HL-60/S4 treated with phorbol 12-myristate 13-acetate at 8.2 ng/mL for 4 days and 3 days (cell line): Measurements from ENCODE around the gene RPL3.
"Not testable (repeated sequence)": the region's sequence is repeated elsewhere in the genome, so short reads cannot be mapped to it uniquely, and the experiment has no call there.

ENCODE experiments used
- in situ Hi-C: fragments of 300-500 bp; cut with MboI; formaldehyde crosslinking; loops from 2 replicates; pipeline ENCODE4 v1.15.0; 2022; ENCODE audit warnings: low sequenced_read_pairs

RPL3 gene

DNA sequence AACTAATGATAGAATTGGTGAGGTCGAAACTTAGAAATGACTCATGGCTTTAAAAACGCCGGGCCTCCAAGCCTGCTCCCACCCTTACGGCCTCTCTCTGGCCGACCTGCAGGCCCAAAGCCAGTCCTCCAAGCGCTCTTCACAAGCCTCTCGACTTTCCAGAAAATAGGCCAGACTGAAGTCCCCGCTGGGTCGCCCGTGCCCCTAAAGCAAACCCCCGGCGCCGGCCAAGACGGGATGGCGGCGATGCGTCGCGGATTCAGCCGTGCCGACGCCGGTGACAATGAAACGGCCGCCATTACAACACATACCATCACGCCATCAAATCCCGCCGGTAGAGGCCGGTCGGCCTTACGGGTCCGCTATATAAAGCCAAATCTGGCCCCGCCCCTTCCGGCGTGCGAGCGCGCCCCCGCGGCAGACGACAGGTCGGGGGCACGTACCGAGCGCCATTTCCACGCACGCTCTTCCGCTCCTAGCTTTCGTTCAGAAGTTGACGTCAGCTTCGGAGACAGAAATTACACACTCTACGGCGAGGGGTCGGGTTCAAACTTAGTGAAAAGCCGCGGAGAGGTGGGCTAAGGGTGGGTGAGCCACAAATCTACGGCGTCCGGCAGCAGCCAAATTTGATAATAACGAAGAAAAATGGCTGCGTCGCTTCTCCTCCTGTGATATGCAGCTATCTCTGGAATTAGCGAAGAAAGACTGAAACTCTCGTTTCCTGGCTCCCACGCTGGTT lies at the start of gene RPL3:
Gene RPL3 (minus strand): TSS at position 340 of the 739 bp plus-strand sequence. CDS start 26 bp downstream, at position 314.
- in situ Hi-C loops: no loop called here

DNA sequence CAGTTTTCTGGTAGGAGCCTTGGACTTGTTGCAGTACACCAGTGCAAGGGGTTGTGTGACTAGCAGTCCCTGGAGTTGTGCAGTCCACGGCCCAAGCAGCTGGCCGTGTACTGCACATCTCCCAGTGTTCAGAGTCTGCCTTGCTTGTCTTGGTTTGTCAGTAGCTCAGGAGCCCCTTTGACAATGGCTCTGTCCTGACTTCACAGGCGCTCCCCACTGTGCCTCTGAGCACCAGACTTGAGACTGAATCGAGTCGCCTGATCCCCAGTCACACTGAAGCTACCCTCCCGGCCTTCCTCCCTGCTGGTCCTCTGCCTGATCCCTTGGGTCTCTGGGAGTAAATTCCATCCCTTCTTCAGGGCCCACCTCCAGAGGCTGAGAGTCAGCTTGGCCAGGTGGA lies 49.8 kb upstream of the RPL3 start:
- in situ Hi-C loops: no loop called here

DNA sequence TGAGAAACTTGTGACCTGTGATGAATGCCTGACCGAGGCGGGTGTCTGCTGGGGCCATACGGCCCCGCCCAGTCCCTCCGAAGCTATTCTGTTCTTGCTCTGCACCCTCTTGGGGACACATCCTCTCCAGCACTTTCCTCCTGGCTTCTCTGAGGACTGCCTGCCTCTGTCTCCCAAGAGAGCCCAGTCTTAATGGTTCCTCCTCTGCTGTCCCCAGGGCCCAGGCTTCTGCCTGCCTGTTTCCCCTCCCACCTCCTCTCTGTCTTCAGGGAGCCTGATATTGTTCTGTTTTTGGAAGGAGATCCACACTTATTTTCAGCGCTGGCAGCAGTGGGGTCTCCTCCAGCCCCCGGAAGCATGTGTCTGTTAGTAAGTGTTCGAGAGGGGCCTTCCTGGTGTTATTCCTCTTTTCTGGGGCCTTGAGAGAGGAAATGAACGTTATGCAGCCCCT lies 49.1 kb upstream of the RPL3 start:
- in situ Hi-C loops: no loop called here

DNA sequence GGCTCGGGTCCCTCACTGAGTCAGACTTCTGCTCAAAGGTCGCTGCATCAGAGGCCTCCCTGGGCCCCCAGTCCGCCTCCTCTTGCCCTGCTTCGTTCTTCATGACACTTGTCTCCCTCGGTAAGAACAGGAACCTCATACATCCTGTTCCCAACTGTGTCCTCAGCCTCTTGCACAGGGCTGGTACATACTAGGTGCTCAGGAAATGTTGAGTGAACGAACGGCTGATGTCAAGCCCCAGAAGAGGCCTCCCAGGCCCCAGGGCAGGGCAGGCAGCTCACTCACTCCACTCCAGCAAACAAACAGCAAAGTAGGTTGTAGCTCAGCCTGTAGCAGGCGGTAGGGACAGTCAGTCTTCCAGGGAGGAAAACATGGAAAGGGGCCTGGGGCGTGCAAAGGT lies 47.6 kb upstream of the RPL3 start:
- in situ Hi-C loops: no loop called here

DNA sequence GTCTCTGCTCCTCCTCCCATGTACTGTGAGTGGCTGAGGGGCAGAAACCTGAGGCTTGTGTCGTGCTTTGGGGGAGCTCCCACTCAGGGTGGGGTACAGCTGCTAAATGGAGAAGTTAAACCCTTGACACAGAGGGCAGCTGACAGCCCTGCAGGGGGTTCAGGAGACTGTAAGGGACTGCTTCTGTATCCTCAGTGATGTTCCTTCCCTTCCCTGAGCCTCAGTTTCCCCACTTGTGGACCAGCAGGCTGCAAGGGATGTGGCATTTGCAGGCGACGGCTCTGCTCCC lies 46.0 kb upstream of the RPL3 start:
- in situ Hi-C loops: no loop called here

DNA sequence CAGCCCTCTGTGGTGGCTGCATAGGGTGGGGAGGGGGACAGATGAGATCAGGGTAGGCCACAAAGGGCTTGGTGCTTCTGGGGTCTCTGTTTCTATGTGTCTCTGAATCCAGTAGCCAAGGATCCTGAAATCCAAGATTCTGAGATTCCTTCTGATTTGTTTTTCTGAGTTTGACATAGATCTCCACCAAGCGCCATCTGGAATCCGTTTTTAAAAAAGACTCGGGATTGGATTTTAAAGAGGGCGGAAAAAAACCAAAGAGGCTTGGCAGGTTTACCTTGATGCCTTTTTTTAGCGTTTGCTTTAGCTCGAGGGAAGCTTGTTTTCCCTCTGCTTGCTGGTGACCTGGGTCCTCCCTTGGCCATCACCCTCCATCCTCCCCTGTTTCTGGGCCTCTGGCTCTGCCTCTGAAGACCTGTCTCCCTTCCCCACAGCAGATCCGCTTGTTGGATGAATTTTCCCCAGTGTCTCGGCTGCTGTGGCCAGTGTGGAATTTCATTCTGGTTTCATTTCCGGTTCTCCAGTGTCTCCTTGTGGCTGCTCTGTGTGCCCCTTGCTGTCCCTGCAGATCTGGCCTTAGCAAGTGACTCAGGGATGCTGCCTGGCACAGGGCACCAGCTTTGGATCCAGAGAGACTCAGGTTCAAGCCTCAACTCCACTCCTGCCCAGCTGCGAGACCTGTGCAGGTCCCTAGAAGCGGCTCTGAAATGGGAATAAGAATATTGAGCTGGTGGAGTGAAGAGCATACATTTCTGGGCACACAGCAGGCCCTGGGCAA lies 45.5 kb upstream of the RPL3 start:
- in situ Hi-C loops: no loop called here

DNA sequence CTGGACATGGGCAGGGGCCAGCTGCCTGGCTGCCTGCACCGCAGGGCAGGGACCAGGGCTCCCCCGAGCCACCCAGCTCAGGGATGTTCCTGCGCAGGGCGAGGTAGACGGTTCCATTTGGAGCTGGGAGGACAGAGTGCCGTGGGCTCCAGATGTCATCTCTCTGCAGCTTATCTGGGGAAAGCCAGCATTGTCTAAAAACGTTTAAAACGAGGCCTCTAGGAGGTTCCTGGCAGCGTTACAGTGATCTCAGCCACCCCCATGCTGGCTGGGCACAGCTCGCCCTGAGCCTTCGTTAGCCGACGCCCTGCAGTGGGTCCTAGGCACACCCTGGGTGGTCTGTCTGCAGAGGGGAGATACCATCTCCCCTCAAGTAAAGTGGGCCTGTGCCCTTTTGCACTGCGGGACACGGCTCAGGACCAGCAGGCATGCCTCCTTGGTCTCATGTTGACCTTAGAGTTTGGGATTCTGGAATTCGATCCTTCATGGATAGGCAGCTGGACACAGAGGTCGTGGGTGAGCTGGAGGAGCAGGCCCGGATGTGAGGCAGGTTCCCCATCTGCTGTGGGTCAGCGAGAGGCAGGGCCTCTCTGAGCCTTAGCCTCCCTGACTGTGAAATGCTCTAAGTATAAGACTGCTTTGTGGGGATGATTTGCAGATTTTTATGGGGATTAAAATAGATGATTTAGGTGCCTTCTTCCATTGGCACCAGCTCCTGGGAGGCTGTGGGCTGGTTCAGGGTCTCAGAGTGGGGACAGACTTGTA lies 44.5 kb upstream of the RPL3 start:
- in situ Hi-C loops: no loop called here

DNA sequence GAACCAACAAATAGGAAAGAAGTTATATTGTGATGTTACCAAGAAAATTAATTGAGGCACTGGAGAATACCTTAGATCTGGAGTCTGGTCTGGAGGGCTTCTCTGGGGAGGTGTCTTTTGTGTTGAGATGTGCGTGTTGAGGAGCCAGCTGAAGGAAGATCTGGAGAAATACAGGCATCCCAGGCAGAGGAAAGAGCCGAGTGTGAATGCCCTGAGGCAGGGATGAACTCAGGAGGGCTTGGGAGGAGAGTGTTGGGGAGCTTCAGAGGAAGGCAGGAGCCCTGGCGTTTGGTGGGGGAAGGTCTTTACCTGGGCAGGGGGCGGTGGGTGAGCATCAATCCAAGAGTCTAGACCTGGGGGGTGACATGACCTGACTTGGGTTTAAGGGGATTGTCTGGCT lies 43.5 kb upstream of the RPL3 start:
- in situ Hi-C loops: no loop called here

DNA sequence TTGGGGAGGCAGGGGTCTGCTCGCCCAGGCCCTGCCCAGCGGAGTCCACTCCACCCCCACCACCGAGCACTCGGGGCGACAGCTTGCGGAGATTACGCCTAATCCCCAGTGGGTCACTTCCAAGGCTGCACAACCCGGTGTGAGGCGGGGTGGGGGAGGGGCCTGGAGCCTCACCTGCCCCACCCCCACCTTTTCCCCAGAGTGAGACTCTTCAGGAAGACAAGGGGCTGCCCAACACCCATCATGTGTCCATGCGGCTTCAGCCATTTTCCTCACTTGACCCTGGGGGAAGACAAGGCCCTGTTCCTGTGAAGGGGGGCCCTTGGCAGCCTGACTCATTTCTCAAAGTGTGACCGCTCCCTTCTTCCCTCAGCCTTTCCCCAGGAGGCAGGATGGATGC lies 42.8 kb upstream of the RPL3 start:
- in situ Hi-C loops: no loop called here

DNA sequence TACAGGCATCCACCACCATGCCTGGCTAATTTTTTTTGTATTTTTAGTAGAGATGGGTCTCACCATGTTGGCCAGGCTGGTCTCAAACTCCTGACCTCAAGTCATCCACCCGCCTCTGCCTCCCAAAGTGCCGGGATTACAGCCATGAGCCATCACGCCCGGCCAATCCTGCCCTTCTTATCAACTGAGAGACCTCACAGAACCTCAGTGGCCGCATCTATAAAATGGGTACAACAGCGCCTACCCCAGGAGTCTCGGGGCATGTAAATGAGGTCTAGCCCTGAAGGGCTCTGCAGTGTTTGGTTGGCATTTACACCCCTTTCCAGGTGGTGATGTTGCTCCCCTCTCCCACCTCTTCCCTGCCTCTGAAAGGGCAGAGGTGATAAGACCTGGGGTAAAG lies 42.1 kb upstream of the RPL3 start:
- in situ Hi-C loops: no loop called here

DNA sequence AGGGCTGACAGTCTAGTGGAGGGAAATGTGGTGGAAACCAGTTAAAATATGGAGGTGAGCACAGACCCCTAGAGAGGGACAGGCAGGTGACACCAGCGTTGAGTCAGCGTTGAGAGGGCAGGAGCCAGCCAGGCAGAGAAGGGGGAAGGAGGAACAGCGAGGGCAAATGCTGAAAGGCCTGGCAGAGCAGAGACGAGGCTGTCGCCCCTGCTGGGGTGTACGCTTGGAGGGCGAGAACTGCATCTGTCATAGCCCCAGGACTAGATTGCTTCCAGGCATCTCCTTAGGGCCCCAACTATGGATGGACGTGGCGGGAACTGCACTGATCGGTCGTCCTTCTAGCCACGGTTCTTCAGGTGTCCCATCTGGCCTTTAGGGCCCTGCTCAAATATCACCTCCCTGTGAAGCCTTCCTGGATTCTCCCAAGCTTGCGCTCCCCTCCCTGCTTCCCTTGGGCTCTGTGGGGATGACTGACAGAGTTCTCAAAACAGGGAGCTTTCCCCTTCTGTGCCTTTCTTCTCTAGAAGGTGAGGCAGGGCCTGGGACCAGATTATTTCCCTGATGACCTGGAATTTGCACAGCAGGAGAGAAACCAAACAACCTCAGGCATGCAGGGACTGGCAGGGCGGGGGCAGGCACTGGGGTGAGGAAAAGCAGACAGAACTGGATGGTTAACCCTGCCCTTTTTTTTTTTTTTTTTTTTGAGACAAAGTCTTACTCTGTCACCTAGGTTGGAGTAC lies 41.4 kb upstream of the RPL3 start:
- in situ Hi-C loops: no loop called here

DNA sequence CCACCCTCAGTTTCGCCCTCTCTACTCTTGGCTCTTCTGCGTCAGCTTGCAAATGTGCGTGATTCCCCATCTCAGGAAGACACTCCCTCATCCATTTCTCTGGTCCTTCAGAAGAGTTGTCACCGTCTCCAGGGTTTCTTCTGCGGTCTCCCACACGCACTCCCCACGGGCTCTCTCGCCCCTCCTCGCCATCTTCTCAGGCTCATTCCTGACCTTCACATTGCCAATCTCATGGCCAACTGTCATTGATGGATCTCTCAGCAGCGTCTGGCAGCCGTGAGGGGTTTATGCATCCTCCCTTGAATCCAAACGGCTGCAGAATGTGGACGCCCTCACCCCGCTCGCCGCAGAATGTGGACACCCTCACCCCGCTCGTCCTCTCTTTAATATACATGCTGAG lies 40.8 kb upstream of the RPL3 start:
- in situ Hi-C loops: no loop called here

DNA sequence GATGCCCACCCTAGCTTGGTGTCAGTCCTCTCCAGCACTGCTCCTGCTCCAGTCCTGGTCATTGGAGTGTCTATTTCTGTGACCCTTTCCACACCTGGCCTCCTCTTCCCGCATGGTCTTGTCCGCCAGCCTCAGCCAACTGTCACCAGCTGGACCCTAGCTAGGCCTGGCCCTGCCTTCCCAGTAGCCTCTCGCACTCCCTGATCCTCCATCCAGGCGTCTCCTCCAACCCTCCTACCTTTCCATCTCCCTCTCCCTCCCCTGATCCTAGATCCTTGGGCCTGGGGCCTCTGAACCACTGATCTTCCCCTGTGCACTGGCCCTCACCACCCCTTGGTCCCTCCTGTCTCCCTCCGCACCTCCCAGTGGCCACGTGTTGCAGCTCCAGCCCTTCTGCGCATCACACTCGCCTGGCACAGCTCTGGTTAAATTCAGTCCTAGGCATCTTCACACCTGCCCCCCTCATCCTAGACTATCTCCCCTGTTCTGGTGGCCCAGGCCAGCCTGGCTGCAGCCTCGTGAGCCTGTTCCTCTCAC lies 40.3 kb upstream of the RPL3 start:
- in situ Hi-C loops: no loop called here

DNA sequence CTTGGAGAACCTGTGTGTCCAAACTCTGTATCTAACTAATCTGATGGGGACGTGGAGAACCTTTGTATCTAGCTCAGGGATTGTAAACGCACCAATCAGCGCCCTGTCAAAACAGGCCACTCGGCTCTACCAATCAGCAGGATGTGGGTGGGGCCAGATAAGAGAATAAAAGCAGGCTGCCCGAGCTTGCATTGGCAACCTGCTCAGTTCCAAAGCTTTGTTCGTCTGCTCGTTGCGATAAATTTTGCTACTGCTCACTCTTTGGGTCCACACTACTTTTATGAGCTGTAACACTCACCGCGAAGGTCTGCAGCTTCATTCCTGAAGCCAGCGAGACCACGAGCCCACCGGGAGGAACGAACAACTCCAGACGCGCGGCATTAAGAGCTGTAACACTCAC lies 38.8 kb upstream of the RPL3 start:
- in situ Hi-C loops: not testable (repeated sequence)

DNA sequence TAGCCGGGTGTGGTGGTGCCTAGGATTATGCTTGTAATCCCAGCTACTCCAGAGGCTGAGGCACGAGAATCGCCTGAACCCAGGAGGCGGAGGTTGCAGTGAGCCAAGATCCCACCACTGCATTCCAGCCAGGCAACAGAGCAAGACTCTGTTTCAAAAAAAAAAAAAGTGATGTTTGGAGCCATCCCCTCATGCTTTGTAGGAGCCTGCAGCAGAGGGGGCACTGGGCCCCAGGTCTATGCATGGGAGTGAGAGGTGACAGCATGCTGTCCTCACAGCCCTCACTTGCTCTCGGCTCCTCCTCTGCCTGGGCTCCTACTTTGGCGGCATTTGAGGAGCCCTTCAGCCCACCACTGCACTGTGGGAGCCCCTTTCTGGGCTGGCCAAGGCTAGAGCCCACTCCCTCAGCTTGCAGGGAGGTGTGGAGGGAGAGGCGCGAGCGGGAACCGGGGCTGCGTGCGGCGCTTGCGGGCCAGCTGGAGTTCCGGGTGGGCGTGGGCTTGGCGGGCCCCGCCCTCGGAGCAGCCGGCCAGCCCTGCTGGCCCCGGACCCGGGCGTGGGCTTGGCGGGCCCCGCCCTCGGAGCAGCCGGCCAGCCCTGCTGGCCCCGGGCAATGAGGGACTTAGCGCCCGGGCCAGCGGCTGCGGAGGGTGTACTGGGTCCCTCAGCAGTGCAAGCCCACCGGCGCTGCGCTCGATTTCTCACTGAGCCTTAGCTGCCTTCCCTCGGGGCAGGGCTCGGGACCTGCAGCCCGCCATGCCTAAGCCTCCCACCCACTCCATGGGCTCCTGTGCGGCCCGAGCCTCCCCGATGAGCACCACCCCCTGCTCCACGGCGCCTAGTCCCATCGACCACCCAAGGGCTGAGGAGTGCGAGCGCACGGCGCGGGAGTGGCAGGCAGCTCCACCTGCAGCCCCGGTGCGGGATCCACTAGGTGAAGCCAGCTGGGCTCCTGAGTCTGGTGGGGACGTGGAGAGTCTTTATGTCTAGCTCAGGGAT lies 38.0 kb upstream of the RPL3 start:
- in situ Hi-C loops: not testable (repeated sequence)

DNA sequence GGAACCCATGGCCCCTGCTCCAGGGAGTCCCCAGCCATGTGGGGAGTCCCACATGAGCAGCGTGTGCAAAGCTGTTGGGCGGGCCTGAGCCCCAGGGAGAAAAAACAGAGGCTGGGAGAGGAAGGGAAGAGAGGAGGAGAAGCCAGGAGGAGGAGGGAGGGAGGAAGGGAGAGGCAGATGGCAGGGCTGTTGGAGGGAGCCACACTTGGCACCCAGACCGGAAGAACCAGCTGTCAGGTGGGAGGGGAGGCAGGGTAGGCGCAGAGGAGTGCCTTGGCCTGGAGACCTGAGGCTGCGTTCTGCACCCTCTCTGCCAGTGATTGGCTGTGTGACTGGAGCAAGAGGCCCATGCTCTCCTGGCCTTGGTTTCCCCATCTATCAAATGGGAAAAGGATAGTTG lies 37.0 kb upstream of the RPL3 start:
- in situ Hi-C loops: no loop called here

DNA sequence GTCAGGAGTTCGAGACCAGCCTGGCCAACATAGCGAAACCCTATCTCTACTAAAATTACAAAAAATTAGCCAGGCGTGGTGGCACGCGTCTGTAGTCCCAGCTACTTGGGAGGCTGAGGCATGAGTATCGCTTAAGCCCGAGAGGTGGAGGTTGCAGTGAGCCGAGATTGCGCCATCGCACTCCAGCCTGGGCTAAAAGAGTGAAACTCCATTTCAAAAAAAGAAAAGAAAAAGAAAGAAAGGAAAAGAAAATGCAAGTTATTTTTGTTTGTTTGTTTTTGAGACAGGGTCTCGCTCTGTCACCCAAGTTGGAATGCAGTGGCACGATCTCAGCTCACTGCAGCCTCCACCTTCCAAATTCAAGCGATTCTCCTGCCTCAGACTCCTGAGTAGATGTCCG lies 36.4 kb upstream of the RPL3 start:
- in situ Hi-C loops: not testable (repeated sequence)

DNA sequence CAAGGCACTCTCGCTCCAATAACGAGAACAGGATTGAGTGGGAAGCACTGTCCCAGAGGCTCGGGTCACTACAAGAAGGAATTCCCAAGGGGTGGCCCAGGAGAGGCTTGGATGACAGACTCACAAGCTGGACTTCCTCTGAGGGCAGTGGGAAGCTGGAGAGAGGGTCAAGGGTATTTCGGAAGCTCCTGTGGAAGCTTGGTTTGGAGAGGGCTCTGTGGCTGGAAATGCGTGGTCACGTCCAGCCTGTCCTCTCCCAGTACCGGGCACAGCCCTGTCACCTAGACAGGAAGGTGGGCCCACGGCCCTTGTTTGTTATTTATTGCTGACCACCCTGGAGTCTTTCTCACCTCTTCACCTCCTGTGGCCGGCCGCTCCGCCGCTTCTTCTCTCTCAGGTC lies 35.7 kb upstream of the RPL3 start:
- in situ Hi-C loops: no loop called here

DNA sequence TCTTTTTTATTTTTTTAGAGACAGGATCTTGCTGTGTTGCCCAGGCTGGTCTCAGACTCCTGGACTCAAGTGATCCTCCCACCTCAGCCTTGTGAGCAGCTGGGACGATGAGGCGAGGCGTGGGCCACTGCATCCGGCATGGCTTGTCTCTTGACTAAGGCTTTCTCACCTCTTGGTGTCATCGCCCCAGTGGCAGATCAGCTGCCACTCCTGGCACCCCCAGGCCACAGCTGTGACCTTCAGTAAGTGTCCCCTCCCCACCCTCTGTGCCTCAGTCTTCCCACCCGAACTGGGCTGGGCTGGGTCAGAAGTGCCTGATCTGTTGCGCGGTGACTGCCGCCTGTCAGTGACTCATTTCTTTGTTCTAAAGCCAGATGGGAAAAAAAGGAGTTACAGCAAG lies 33.9 kb upstream of the RPL3 start:
- in situ Hi-C loops: no loop called here
